Activated CD4-positive, alpha-beta T cell treated with anti-CD3 and anti-CD28 coated beads, Interleukin-2, Interleukin-4, amounts not matched to agents 100 ng/mL and 50 ng/mL, durations not matched to agents 16 hours and 8 hours (primary cell): ENCODE results near the gene EPC2.
"Not testable (repeated sequence)": the region's sequence is repeated elsewhere in the genome, so short reads cannot be mapped to it uniquely, and the experiment has no call there.

Experiments used
- DNase-seq: peaks from one replicate; pipeline ENCODE4 v3.0.0-alpha.2; 2020; ENCODE audit warnings: low spot score

The EPC2 gene

GRCh38 chr2:148721991-148722777, 77.6 kb downstream of the EPC2 start:
- DNase-seq: no peak

GRCh38 chr2:148725564-148725963, 81.0 kb downstream of the EPC2 start:
- no peak for DNase-seq

DNA sequence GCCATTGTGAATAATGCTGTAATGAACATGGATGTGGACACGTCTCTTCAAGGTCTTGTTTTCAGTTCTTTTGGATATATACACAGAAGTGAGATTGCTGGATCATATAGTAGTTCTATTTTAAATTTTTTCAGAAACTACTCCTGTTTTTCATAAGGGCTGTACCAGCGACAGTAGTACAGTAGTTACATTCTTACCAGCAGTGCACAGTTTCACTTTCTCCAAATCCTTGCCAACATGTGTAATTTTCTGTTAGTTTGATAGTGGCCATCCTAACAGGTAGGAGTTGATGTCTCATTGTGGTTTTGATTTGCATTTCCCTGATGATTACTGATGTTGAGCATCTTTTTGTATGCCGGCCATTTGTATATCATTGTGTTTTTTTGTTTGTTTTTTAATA, 81.7 kb downstream of the EPC2 start:
- peak; percentile 15 for DNase-seq

DNA sequence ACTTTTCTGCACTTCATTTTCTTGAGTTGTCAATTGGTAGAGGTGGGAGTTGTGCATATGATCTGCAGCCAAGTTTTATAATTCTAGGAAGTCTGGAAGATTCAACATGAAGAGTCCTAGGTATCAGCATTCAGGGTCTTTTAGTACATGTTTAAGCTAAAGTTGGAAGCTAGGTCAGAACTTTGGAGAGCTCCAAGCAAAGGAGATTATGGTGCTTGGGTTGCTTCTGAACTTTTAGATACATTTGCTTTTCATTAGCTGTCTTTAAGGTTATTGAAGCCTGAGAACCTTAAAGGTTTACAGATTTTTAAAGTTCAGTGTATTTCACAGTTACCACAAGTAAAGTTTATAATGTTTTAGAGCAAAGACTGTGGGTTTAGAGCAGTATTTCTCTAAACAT, 85.5 kb downstream of the EPC2 start:
- no peak for DNase-seq

DNA sequence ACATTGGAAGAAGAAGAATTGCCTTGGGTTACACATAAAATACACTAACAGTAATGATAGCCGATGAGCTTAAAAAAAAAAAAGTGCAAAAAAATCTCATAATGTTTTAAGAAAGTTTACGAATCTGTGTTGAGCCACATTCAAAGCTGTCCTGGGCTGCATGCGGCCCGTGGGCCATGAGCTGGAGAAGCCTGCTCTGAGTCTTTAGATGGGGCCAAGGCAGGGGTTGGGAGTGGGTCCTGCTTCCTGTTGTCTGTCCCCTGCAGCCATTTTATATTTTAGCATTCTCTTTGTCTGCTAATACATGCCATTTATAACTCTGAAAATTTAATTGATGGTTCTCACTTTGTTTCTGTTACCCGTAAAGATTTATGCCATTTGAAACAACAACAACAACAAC, 93.2 kb downstream of the EPC2 start:
- no peak for DNase-seq

- DNase-seq: no peak
These were observed 95.0 kb downstream of the EPC2 start for GRCh38 chr2:148739454-148740105.

- no peak for DNase-seq
These were observed 97.8 kb downstream of the EPC2 start for GRCh38 chr2:148742373-148742772.

DNA sequence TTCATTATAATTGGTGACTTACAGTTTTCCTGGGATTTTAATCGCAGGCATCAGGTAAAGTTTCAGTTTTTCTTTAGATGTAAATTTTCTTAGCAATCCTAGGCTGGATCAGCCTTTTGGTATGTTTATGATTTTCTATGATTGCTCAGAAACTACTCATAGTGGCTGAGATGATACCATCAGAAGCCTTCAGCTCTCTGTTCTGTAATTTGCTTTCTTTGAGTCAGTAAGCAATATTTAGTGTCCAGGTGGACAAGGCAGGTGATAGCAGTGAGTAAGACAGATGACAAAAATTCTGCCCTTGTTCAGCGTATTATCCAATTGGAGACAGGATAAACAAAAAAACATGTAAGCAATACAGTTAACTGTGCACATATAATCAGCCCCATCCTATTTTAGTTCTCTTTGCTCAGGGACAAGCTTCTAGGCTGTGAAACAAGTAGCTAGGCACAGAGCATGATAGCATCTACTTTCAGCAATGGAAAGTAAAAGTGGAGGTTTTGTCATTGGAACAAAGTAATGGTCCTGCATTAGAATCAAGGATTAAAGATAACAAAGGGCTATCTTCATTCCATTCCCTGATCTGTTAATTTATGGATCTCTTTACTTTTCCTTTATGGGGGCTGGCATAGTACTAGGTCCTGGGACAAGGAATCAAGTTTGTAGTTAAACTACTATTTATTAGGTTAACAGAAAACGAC, 100.8 kb downstream of the EPC2 start:
- DNase-seq: no peak

DNA sequence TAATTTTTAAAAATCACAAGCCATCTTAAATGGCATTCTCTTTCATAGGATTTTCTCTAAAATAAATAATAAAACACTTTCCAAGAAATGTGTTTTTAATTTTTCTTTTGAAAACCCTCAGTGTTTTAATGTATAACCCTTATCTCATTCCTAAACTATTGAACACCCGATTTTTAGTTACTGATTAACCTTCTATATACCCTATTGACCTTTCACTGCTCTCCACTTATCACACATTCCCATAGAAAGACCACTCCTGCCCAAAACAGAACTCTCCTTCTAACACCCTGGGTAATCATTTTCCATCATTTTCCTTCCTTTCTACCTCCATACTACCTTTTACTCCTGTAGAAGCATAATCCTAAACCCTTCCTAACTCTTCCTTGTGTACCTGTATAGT, 102.4 kb downstream of the EPC2 start:
- DNase-seq: no peak

- DNase-seq: no peak
These were observed 107.4 kb downstream of the EPC2 start for GRCh38 chr2:148751907-148752306.

DNA sequence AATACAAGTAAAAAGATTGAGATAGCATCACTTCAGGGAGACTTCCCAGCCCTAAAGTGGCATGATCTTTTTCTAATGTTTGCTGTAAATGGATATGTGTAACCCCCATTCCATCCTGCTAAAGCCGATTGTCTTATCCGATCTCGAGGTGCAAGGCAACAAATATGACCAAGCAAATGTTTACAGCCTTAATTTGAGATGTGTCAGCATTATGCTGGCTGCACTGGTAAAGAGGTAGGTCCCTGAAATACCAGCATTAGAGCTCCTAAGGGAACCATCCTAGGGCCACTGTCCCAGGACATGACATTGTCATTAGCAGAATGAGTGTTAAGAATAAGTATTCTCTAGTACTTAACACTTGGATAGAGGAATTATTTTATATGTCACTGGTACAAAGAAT, 108.4 kb downstream of the EPC2 start:
- no peak for DNase-seq

DNA sequence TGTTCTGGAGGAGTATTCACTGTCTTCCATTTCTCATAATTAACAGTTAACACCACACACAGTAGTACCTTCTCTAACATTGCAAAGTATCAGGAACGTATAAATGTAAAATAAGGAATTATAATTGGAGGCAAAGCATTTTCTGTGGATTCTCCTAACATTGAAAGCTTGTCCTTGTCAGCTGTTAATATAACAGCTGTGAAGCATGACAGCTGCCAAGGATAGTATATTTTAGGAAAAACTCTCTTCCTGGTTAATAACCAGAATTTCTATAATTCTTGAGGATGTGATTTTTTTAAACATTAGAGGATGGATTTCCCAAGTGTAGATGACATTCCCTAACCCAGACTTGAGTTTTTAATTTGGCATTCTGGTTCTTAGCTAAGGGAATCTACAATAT, 110.3 kb downstream of the EPC2 start:
- no peak for DNase-seq

- no peak for DNase-seq
These were observed 111.9 kb downstream of the EPC2 start for GRCh38 chr2:148756292-148756975.

DNA sequence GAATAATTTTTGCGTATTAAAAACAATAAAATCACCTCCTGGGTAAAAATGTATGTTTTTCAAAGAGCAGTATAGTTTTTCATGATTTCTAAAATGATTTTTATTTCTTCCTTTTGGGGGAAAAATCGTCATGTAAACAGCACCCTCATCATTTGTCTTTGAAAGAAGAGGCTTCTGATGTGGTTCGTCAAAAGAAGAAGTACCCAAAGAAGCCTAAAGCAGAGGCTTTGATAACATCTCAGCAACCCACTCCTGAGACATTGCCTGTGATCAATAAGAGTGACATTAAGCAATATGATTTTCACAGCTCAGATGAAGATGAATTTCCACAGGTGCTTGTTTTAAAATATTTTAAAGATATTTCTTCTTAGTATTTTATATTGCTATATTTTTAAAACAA, 120.3 kb downstream of the EPC2 start:
- no peak for DNase-seq

GRCh38 chr2:148770047-148770446, 125.5 kb downstream of the EPC2 start:
- no peak for DNase-seq

GRCh38 chr2:148781544-148781943, 137.0 kb downstream of the EPC2 start:
- DNase-seq: no peak

DNA sequence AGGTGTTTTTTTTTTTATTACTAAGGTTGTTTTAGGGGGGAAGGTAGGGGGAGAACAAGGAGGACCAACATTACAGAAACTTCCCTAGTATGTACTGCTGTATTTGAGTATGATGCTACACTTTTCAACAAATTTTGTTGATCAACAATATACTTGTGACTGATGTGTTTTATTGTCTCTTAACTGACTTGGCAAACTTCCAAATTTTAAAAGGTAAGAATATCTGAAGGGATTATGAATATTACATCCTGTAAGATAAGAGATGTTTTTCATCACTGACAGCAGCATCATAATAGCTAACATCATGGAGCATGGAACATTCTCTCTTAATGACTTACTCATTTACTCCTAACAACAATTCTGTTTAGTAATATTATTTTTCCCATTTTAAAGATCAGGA, 144.5 kb downstream of the EPC2 start:
- DNase-seq: no peak

DNA sequence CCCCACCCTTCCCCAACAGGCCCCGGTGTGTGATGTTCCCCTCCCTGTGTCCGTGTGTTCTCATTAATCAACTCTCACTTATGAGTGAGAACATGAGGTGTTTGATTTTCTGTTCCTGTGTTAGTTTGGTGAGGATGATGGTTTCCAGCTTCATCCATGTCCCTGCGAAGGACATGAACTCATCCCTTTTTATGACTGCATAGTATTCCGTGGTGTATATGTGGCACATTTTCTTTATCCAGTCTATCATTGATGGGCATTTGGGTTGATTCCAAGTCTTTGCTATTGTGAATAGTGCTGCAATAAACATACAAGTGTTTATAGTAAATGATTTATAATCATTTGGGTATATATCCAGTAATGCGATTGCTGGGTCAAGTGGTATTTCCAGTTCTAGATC, 145.6 kb downstream of the EPC2 start:
- DNase-seq: not testable (repeated sequence)

GRCh38 chr2:148794558-148794957, 150.0 kb downstream of the EPC2 start:
- DNase-seq: no peak

GRCh38 chr2:148796735-148797512, 152.4 kb downstream of the EPC2 start:
- no peak for DNase-seq

DNA sequence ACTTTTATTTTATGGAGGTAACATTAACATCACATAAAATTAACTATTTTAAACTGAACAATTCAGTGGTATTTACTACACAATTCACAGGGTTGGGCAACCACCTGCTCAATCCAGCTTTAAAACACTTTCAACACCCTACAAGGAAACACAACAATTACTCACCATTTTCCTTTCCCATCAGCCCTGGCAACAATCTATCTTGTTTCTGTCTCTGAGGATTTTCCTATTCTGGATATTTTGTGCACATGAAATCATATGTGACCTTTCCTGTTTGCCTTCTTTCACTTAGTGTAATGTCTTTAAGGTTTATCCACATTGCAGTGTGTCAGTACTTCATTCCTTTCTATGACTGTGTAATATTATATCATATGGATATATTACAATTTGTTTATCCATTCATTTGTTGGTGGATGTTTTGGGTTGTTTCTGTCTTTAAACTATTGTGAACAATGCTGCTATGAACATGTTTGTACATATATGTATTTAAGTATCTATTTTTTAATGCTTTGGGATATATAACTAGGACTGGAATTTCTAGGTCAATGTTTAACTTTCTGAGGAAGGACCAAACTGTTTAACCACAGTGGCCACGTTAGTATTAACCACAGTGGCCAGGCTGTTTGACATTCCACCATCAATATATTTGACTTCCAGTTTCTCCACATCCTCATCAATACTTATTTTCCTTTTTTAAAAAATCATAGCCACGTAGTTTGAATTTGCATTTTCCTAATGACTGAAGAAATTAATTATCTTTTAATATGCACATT, 158.1 kb downstream of the EPC2 start:
- DNase-seq: no peak
